HEK293 (cell line): Measurements from ENCODE around the gene MZT2A.
"Not testable (repeated sequence)": the region's sequence is repeated elsewhere in the genome, so short reads cannot be mapped to it uniquely, and the experiment has no call there.

Source experiments
- CTCF ChIA-PET: fragments of 350-600 bp; formaldehyde crosslinking; extraction: SDS; loops from one replicate; lab custom pipeline; 2021; ENCODE audit warnings: antibody characterized with exemption; lab: Yijun Ruan, JAX
- POLR2A ChIA-PET: fragments of 300-600 bp; formaldehyde crosslinking; extraction: SDS; loops from one replicate; lab custom pipeline; 2020; ENCODE audit warnings: antibody characterized with exemption, inconsistent platforms; lab: Yijun Ruan, JAX
- H3K27ac ChIP-seq: fragments of 200-500 bp; sonication (Bioruptor generic); 2 replicates; pipeline ENCODE4 v1.5.1; 2014; ENCODE audit warnings: low read depth, low read length, control low read depth, inconsistent platforms; ENCODE audit errors: extremely low read depth
- H3K36me3 ChIP-seq, 2 experiments: fragments of 200-500 bp in 1 of 2; sonication (Bioruptor generic) in 1 of 2; 1 replicate in 1 of 2; 2 replicates in 1 of 2; pipeline ENCODE4 v1.5.1; 2014 to 2017; ENCODE audit warnings: inconsistent platforms in 2 of 2, low read length in 2 of 2; ENCODE audit not compliant: control insufficient read depth in 2 of 2, insufficient read depth in 1 of 2
- H3K4me1 ChIP-seq: fragments of 200-500 bp; sonication (Bioruptor generic); 2 replicates; pipeline ENCODE4 v1.5.1; 2014; ENCODE audit warnings: mild to moderate bottlenecking, low read length, inconsistent platforms; ENCODE audit not compliant: control insufficient read depth, insufficient read depth
- H3K4me3 ChIP-seq: 2 replicates; pipeline ENCODE4 v1.5.1; 2011; ENCODE audit warnings: low read depth, mild to moderate bottlenecking, control low read depth, low read length, moderate library complexity
- H3K9me3 ChIP-seq: fragments of 200-500 bp; sonication (Bioruptor generic); 2 replicates; pipeline ENCODE4 v1.5.1; 2014; ENCODE audit warnings: low read depth, low read length, inconsistent platforms; ENCODE audit not compliant: control insufficient read depth, insufficient read depth
- GLIS1 ChIP-seq: fragments of 450-650 bp; formaldehyde crosslinking; IDR thresholded peaks from 2 replicates; pipeline ENCODE4 v1.5.1; 2016; ENCODE audit warnings: missing biosample characterization, missing genetic modification characterization
- HOXC10 ChIP-seq: sonication (generic); formaldehyde crosslinking; IDR thresholded peaks from 2 replicates; pipeline ENCODE4 v1.8.1; 2023; ENCODE audit warnings: mild to moderate bottlenecking, missing genetic modification reagents
- IKZF3 ChIP-seq: fragments of 450-650 bp; IDR thresholded peaks from 2 replicates; pipeline ENCODE4 v1.5.0; 2018; ENCODE audit warnings: missing biosample characterization, mild to moderate bottlenecking, missing genetic modification characterization, moderate library complexity
- MEIS1 ChIP-seq: sonication (generic); formaldehyde crosslinking; IDR thresholded peaks from 2 replicates; pipeline ENCODE4 v1.8.1; 2022; ENCODE audit warnings: missing genetic modification reagents, mild to moderate bottlenecking, borderline replicate concordance
- SP2 ChIP-seq: fragments of 450-650 bp; formaldehyde crosslinking; IDR thresholded peaks from 2 replicates; pipeline ENCODE4 v1.5.1; 2016; ENCODE audit warnings: missing biosample characterization, missing genetic modification characterization
- ZBTB8A ChIP-seq: fragments of 450-650 bp; formaldehyde crosslinking; IDR thresholded peaks from 2 replicates; pipeline ENCODE4 v1.5.1; 2016; ENCODE audit warnings: missing biosample characterization, missing genetic modification characterization
- ZFP69B ChIP-seq: fragments of 450-650 bp; formaldehyde crosslinking; IDR thresholded peaks from 2 replicates; pipeline ENCODE4 v1.5.1; 2016; ENCODE audit warnings: missing biosample characterization, missing genetic modification characterization
- ZNF175 ChIP-seq: fragments of 450-650 bp; formaldehyde crosslinking; IDR thresholded peaks from 2 replicates; pipeline ENCODE4 v1.5.1; 2016; ENCODE audit warnings: missing biosample characterization, missing genetic modification characterization
- ZNF211 ChIP-seq: fragments of 450-650 bp; formaldehyde crosslinking; IDR thresholded peaks from 2 replicates; pipeline ENCODE4 v1.5.1; 2016; ENCODE audit warnings: low read depth, missing biosample characterization, missing genetic modification characterization
- ZNF239 ChIP-seq: fragments of 450-650 bp; formaldehyde crosslinking; IDR thresholded peaks from 2 replicates; pipeline ENCODE4 v1.5.1; 2016; ENCODE audit warnings: missing biosample characterization, missing genetic modification characterization
- ZNF335 ChIP-seq: fragments of 450-650 bp; formaldehyde crosslinking; conservative IDR thresholded peaks from 2 replicates; pipeline ENCODE4 v1.5.1; 2016; ENCODE audit warnings: missing biosample characterization, missing genetic modification characterization
- ZNF341 ChIP-seq: fragments of 450-650 bp; formaldehyde crosslinking; IDR thresholded peaks from 2 replicates; pipeline ENCODE4; 2016; ENCODE audit warnings: low read depth, missing biosample characterization, missing genetic modification characterization
- ZNF362 ChIP-seq: fragments of 450-650 bp; formaldehyde crosslinking; IDR thresholded peaks from 2 replicates; pipeline ENCODE4 v1.5.1; 2016; ENCODE audit warnings: missing biosample characterization, missing genetic modification characterization
- ZNF48 ChIP-seq: fragments of 450-650 bp; formaldehyde crosslinking; IDR thresholded peaks from 2 replicates; pipeline ENCODE4 v1.5.1; 2016; ENCODE audit warnings: missing biosample characterization, missing genetic modification characterization
- ZNF600 ChIP-seq: fragments of 450-650 bp; formaldehyde crosslinking; IDR thresholded peaks from 2 replicates; pipeline ENCODE4 v1.5.1; 2016; ENCODE audit warnings: missing biosample characterization, missing genetic modification characterization
- ZNF626 ChIP-seq: fragments of 450-650 bp; sonication (Bioruptor Pico); formaldehyde crosslinking; IDR thresholded peaks from 2 replicates; pipeline ENCODE4 v1.5.1; 2018; ENCODE audit warnings: missing biosample characterization, missing genetic modification characterization, inconsistent platforms
- ZNF639 ChIP-seq: fragments of 450-650 bp; formaldehyde crosslinking; IDR thresholded peaks from 2 replicates; pipeline ENCODE4 v1.5.1; 2016; ENCODE audit warnings: missing biosample characterization, missing genetic modification characterization
- ZNF704 ChIP-seq: fragments of 450-650 bp; formaldehyde crosslinking; IDR thresholded peaks from 2 replicates; pipeline ENCODE4 v1.5.1; 2016; ENCODE audit warnings: missing biosample characterization, missing genetic modification characterization
- ZNF707 ChIP-seq: fragments of 450-650 bp; formaldehyde crosslinking; IDR thresholded peaks from 2 replicates; pipeline ENCODE4 v1.5.1; 2016; ENCODE audit warnings: missing biosample characterization, missing genetic modification characterization
- ZSCAN18 ChIP-seq: fragments of 450-650 bp; formaldehyde crosslinking; IDR thresholded peaks from 2 replicates; pipeline ENCODE4 v1.5.1; 2016; ENCODE audit warnings: missing biosample characterization, missing genetic modification characterization
- ZXDB ChIP-seq: fragments of 450-650 bp; formaldehyde crosslinking; IDR thresholded peaks from 2 replicates; pipeline ENCODE4 v1.5.1; 2016; ENCODE audit warnings: missing biosample characterization, missing genetic modification characterization

Gene MZT2A

GRCh38 chr2:131527131-131528001 lies 35.2 kb upstream of the MZT2A start, which contains the start of gene CCDC74A:
TSS of gene CCDC74A (plus strand) at chr2:131527888. CDS start at chr2:131527971, 83 bp downstream.
- H3K9me3 ChIP-seq, H3K27ac ChIP-seq, H3K36me3 ChIP-seq, H3K4me1 ChIP-seq: not testable (repeated sequence)
- POLR2A ChIA-PET: interaction anchor here (0.7 kb wide), 2 partner anchors 155 to 1704 kb away, joined by 3 read pairs; no protein-coding TSS in a partner anchor
- peak within 1 kb of the TSS; percentile 35 for H3K4me3 ChIP-seq
- CTCF ChIA-PET: interaction anchor here (0.9 to 1.1 kb wide), 2 partner anchors 35 to 275 kb away, joined by 3 to 6 read pairs; no protein-coding TSS in a partner anchor
- TF ChIP-seq IKZF3 (peak; percentile 48), ZBTB8A (tag by site-specific recombination) (peak; percentile 67), HOXC10 (CRISPR knock-in tag) (peak; percentile 77; the same call in 1 of the 2 replicates), ZNF341 (tag by site-specific recombination) (peak; percentile 33; the same call in 1 of the 2 replicates), SP2 (peak; percentile 47), GLIS1 (tag by site-specific recombination) (peak; percentile 40), ZNF335 (tag by site-specific recombination) (peak; percentile 62)

- H3K4me1 ChIP-seq, POLR2A ChIA-PET, H3K27ac ChIP-seq, H3K9me3 ChIP-seq, CTCF ChIA-PET, H3K4me3 ChIP-seq: not testable (repeated sequence)
- H3K36me3 ChIP-seq: peaks cover 0 to 14% of the 10 kb centered on the region in 2 experiments; a peak in 1 of 3 replicates
These were observed 33.1 kb upstream of the MZT2A start for GRCh38 chr2:131525256-131525655.

- H3K4me1 ChIP-seq: no peaks in the 10 kb centered on the region
- peaks cover 0 to 43% of the 10 kb centered on the region in 2 experiments; a peak in 1 of 3 replicates for H3K36me3 ChIP-seq
- H3K9me3 ChIP-seq: no peaks in the 10 kb centered on the region
- CTCF ChIA-PET: no interaction called here
- H3K4me3 ChIP-seq: no peak overlapping the region
- no peak overlapping the region for H3K27ac ChIP-seq
- POLR2A ChIA-PET: no interaction called here
- TF ChIP-seq ZNF362 (tag by site-specific recombination) (no peak), MEIS1 (CRISPR knock-in tag) (no peak), ZSCAN18 (no peak), ZNF239 (tag by site-specific recombination) (no peak), ZNF48 (tag by site-specific recombination) (no peak), ZNF707 (tag by site-specific recombination) (no peak), ZNF211 (tag by site-specific recombination) (no peak), ZXDB (tag by site-specific recombination) (no peak), ZNF704 (tag by site-specific recombination) (no peak), ZFP69B (tag by site-specific recombination) (0 out of 2 replicates have a peak, but pooled peaks have one; percentile 69), ZNF626 (no peak), ZNF639 (no peak), ZNF600 (tag by site-specific recombination) (no peak), ZNF175 (tag by site-specific recombination) (no peak), IKZF3 (no peak)
These were observed 30.0 kb upstream of the MZT2A start for GRCh38 chr2:131521961-131522781.
